PC-9 (cell line): ENCODE measurements around the gene ELMO1. TPM values are rescaled to one million over a fixed set of nuclear protein-coding genes. Genes with fewer than 3 reads are reported as not detected.

Experiments used
- BruUV-seq: library from RNA; stranded (reverse); fragments of 400-500 nt; replicated peaks from 2 replicates; lab custom pipeline; 2021; lab: Mats Ljungman, UMichigan
- CTCF ChIA-PET: fragments of 300-600 bp; sonication (Branson Sonifier 250); formaldehyde crosslinking; loops from one replicate; lab custom pipeline; 2022; ENCODE audit warnings: antibody characterized with exemption; lab: Charles Lee
- POLR2A ChIA-PET: fragments of 300-600 bp; sonication (Branson Sonifier 250); formaldehyde crosslinking; loops from one replicate; lab custom pipeline; 2022; ENCODE audit warnings: antibody characterized with exemption; ENCODE audit not compliant: unreplicated experiment; lab: Charles Lee
- DNase-seq, 2 experiments: peaks; one replicate each; pipeline versions ENCODE4 v3.0.0 to v3.0.0-alpha.2; 2015 to 2022; ENCODE audit warnings: mixed read lengths in 1 of 2
- H2AFZ ChIP-seq: fragments of 200-600 bp; sonication (generic); 2 replicates; pipeline ENCODE4 v1.8.1; 2017; ENCODE audit warnings: antibody characterized with exemption
- H3F3A ChIP-seq: fragments of 200-600 bp; sonication (generic); 2 replicates; pipeline ENCODE4 v1.8.1; 2017; ENCODE audit warnings: antibody characterized with exemption, mild to moderate bottlenecking, low read depth; ENCODE audit not compliant: insufficient read depth
- H3K27ac ChIP-seq: fragments of 200-600 bp; sonication (generic); 2 replicates; pipeline ENCODE4 v1.6.1; 2016; ENCODE audit warnings: mixed run types
- H3K27me3 ChIP-seq: fragments of 200-600 bp; sonication (generic); 2 replicates; pipeline ENCODE4 v1.6.1; 2016; ENCODE audit warnings: low read depth, mixed run types; ENCODE audit not compliant: insufficient read depth
- H3K36me3 ChIP-seq: fragments of 200-600 bp; sonication (generic); 2 replicates; pipeline ENCODE4 v1.6.1; 2016; ENCODE audit warnings: low read depth, mixed run types
- H3K4me1 ChIP-seq: fragments of 200-600 bp; sonication (generic); replicated peaks from 2 replicates; pipeline ENCODE4 v1.6.1; 2016; ENCODE audit warnings: mixed run types; ENCODE audit not compliant: insufficient read depth
- H3K4me2 ChIP-seq: fragments of 200-600 bp; sonication (generic); 2 replicates; pipeline ENCODE4 v1.6.1; 2017; ENCODE audit warnings: mixed run types
- H3K4me3 ChIP-seq: fragments of 200-600 bp; sonication (generic); 2 replicates; pipeline ENCODE4 v1.6.1; 2016; ENCODE audit warnings: mixed run types
- H3K79me2 ChIP-seq: fragments of 200-600 bp; sonication (generic); 2 replicates; pipeline ENCODE4 v1.6.1; 2017; ENCODE audit warnings: low read depth, mixed run types
- H3K9me2 ChIP-seq: fragments of 200-600 bp; sonication (generic); 2 replicates; pipeline ENCODE4 v1.8.1; 2017; ENCODE audit warnings: mild to moderate bottlenecking; ENCODE audit not compliant: insufficient read depth
- H3K9me3 ChIP-seq: fragments of 200-600 bp; sonication (generic); 2 replicates; pipeline ENCODE4 v1.8.1; 2016; ENCODE audit warnings: low read depth; ENCODE audit not compliant: insufficient read depth
- H4K20me1 ChIP-seq: fragments of 200-600 bp; sonication (generic); 2 replicates; pipeline ENCODE4 v1.8.1; 2017; ENCODE audit not compliant: insufficient read depth
- CTCF ChIP-seq: fragments of 200-600 bp; sonication (generic); conservative IDR thresholded peaks from 2 replicates; pipeline ENCODE4 v1.6.1; 2017; ENCODE audit warnings: mixed run types, antibody characterized with exemption, mild to moderate bottlenecking, moderate library complexity
- EZH2 ChIP-seq: fragments of 200-600 bp; sonication (generic); IDR thresholded peaks from 2 replicates; pipeline ENCODE4 v1.8.0; 2017; ENCODE audit warnings: antibody characterized with exemption, low read depth
- intact Hi-C: fragments of 100-400 bp; cut with micrococcal nuclease; formaldehyde crosslinking; loops from one replicate; pipeline ENCODE4 v1.10.0; 2022; ENCODE audit not compliant: unreplicated experiment
- total RNA-seq: library from RNA; stranded (reverse); gene quantifications from 2 replicates; pipeline ENCODE4 v1.2.3, GENCODE V29; 2021

Gene ELMO1
- total RNA-seq, 1 experiment from 2014 or later: 4.8 TPM

DNA sequence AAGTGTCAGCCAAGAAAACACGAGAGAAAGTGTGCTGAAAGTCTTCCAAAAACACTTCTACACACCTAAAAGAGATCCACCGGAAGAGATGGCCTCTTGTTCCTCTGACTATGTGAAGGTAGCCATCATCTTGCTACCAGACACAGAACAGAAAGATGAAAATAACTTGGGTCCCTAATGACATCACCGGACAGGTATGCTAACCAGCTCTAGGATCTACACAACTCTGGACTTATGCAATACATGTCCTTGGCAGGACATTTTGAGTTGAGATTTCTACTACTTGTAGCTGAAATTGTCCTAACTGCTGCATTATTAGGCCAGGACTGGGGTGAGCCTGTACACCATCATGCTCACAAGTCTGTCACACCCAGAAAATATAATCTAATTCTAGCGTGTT is 358.7 kb downstream of the ELMO1 start:
- no peak for DNase-seq
- H3K27me3 ChIP-seq: 0 out of 2 replicates have a peak, but pooled peaks cover 5% of the 10 kb centered on the region
- H4K20me1 ChIP-seq: no peaks in the 10 kb centered on the region
- no peaks in the 10 kb centered on the region for H3K9me3 ChIP-seq
- no peaks in the 10 kb centered on the region for H3F3A ChIP-seq
- no peak overlapping the region for H3K4me3 ChIP-seq
- H3K4me2 ChIP-seq: no peak overlapping the region
- BruUV-seq: no TSS peak
- H2AFZ ChIP-seq: no peak overlapping the region
- no peaks in the 10 kb centered on the region for H3K79me2 ChIP-seq
- intact Hi-C loops: no loop called here
- H3K9me2 ChIP-seq: no peaks in the 10 kb centered on the region
- ChIA-PET POLR2A (no interaction called here), CTCF (no interaction called here)
- H3K27ac ChIP-seq: no peak overlapping the region
- TF ChIP-seq CTCF (no peak), EZH2 (no peak)
- no peaks in the 10 kb centered on the region for H3K36me3 ChIP-seq
- H3K4me1 ChIP-seq: no peaks in the 10 kb centered on the region

DNA sequence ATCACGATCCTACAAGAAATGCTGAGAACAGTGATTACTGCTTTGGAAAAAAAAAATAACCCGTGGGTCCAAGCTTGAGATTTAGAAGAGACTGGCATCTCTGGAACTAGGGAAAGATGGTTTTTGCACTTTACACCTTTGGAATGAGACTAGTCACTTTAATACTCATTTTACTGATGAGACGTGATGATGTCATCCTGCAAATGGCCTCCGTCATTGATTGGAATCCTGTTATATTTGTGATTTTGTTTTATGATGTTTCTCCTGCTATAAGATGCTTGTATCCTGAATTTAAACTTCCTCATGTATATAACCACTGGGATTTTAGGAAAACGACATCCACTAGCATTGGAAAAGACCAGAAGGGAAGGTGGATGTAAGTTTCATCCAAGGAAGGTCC is 363.1 kb downstream of the ELMO1 start:
- H3K27ac ChIP-seq: no peak overlapping the region
- no peaks in the 10 kb centered on the region for H3K4me1 ChIP-seq
- no peaks in the 10 kb centered on the region for H3K79me2 ChIP-seq
- no peaks in the 10 kb centered on the region for H3K27me3 ChIP-seq
- CTCF ChIA-PET: no interaction called here
- H3K9me2 ChIP-seq: no peaks in the 10 kb centered on the region
- no peaks in the 10 kb centered on the region for H4K20me1 ChIP-seq
- no TSS peak for BruUV-seq
- H3K4me3 ChIP-seq: no peak overlapping the region
- no peak overlapping the region for H3K4me2 ChIP-seq
- no peaks in the 10 kb centered on the region for H3K9me3 ChIP-seq
- TF ChIP-seq CTCF (no peak), EZH2 (no peak)
- intact Hi-C loops: no loop called here
- no peaks in the 10 kb centered on the region for H3K36me3 ChIP-seq
- no peak for DNase-seq
- no peaks in the 10 kb centered on the region for H3F3A ChIP-seq
- no peak overlapping the region for H2AFZ ChIP-seq
- POLR2A ChIA-PET: no interaction called here

GRCh38 chr7:37084303-37084702 is 364.4 kb downstream of the ELMO1 start:
- Histone ChIP-seq H3F3A (no peaks in the 10 kb centered on the region), H2AFZ (no peak overlapping the region), H3K79me2 (no peaks in the 10 kb centered on the region), H3K4me2 (no peak overlapping the region), H3K36me3 (no peaks in the 10 kb centered on the region), H3K9me2 (no peaks in the 10 kb centered on the region), H3K27me3 (no peaks in the 10 kb centered on the region), H3K27ac (no peak overlapping the region), H3K4me1 (no peaks in the 10 kb centered on the region), H4K20me1 (no peaks in the 10 kb centered on the region), H3K4me3 (no peak overlapping the region), H3K9me3 (no peaks in the 10 kb centered on the region)
- ChIA-PET CTCF (no interaction called here), POLR2A (no interaction called here)
- TF ChIP-seq CTCF (no peak), EZH2 (no peak)
- intact Hi-C loops: no loop called here
- DNase-seq: no peak
- BruUV-seq: no TSS peak
